HG03432 (cell line): ENCODE data around the gene MEI4.
"Not testable (repeated sequence)": the region's sequence is repeated elsewhere in the genome, so short reads cannot be mapped to it uniquely, and the experiment has no call there.

Experiments
- ATAC-seq: cut with Tn5 transposase; IDR thresholded peaks from one replicate; pipeline ENCODE4 v1.9.1; 2021; ENCODE audit warnings: mild to moderate bottlenecking, moderate library complexity; ENCODE audit not compliant: unreplicated experiment

Gene MEI4

GRCh38 chr6:77678048-77678447, 25.2 kb downstream of the MEI4 start:
- no peak for ATAC-seq

DNA sequence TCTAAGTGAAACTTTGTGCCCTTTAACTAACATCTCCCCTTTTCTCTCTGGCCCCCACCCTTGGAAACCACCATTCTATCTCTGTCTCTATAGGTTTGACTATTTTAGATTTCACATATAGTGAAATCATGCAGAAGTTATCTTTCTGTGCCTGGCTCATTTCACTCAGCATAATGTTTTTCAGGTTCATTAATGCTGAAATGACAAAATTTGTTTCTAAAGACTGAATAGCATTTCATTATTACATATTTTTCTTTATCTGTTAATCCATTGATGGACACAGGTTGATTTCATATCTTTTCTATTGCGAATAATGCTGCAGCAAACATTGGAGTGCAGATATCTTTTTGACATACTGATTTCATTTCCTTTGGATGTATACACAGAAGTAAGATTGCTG, 30.7 kb downstream of the MEI4 start:
- ATAC-seq = no peak

DNA sequence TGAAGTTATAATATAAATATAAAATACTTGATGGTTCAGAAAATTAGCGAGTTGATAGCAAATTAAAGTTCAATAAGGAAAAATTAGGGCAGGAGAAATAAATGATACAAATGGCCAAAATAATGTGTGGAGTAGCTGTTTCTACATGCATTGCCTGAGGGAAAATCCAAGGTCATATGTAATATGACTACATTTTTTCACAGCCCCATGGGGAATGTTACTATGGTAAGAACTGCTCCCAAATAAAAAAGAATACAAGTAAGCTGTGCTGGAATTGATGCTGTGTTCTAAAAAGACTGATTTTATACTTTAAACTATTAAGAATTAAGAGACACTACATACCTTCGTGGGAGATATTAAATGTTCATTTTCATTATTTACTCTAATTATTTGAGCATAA, 34.1 kb downstream of the MEI4 start:
- ATAC-seq = no peak

DNA sequence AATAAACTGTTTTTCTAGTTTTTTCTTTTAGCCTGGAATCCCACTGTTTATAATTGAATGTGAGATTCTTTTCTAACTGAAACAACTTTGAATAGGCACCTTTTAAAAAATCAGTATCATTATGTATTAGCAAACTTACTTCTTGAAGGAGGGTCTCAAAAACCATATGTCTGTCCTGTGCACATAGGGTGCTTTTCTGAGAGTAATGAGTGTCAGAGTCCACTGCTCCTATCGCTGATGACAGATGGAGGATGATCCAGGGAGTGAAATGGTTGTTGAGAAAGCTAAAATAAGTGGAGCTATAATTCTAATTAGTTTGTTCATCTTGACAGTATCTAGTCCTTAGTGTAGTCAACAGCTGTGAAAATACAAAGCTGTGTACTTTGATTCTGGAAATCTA, 35.8 kb downstream of the MEI4 start:
- no peak for ATAC-seq

- not testable (repeated sequence) for ATAC-seq
Observed at GRCh38 chr6:77700095-77700494, 47.3 kb downstream of the MEI4 start.

DNA sequence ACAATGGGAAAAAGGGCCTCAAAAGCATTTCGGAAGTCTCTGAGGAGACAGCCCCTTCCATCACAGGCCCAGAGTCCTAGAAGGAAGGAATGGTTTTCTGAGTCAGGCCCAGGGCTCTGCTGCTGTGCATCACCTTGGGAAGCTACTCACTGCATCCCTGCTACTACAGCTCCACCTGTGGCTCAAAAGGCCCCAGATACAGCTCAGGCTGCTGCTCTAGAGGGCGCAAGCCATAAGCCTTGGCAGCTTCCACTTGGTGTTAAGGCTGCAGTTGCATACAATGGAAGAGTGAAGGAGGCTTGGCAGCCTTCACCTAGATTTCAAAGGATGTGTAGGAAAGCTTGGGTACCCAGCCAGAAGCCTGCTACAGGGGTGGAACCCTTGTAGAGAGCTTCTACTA, 54.8 kb downstream of the MEI4 start:
- no peak for ATAC-seq

DNA sequence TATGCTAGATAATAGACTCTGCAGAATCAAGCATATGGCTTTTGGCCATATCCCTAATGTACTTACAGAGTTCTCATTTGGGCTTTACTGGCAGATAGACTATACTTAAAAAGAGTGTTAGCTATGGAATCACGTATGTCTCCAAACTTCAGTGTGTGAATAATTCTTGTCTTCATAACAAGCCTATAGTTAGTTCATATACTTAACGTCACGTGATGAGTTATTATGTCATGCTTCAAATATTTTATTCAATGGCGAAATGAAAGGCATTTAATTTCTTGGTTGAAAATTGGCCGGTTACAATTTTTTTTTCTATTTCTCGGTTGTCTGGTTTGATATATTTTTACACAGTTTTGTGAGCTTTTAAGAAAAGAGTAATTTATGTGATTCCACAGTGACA, 62.7 kb downstream of the MEI4 start:
- no peak for ATAC-seq

GRCh38 chr6:77716311-77716710, 63.5 kb downstream of the MEI4 start:
- ATAC-seq = no peak

DNA sequence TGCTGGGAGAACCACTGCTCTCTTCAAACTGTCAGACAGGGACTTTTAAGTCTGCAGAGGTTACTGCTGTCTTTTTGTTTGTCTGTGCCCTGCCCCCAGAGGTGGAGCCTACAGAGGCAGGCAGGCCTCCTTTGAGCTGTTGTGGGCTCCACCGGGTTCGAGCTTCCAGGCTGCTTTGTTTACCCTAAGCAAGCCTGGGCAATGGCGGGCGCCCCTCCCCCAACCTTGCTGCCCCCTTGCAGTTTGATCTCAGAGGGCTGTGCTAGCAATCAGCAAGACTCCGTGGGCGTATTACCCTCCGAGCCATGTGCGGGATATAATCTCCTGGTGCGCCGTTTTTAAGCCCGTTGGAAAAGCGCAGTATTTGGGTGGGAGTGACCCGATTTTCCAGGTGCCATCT, 83.2 kb downstream of the MEI4 start:
- ATAC-seq = not testable (repeated sequence)

GRCh38 chr6:77740380-77740779, 87.5 kb downstream of the MEI4 start:
- no peak for ATAC-seq

DNA sequence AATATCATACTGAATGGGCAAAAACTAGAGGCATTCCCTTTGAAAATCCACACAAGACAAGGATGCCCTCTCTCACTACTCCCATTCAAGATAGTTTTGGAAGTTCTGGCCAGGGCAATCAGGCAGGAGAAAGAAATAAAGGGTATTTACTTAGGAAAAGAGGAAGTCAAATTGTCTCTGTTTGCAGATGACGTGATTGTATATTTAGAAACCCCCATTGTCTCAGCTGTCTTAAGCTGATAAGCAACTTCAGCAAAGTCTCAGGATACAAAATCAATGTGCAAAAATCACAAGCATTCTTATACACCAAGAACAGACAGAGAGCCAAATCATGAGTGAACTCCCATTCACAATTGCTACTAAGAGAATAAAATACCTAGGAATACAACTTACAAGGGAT, 99.3 kb downstream of the MEI4 start:
- not testable (repeated sequence) for ATAC-seq

GRCh38 chr6:77762386-77762785, 109.5 kb downstream of the MEI4 start:
- no peak for ATAC-seq

DNA sequence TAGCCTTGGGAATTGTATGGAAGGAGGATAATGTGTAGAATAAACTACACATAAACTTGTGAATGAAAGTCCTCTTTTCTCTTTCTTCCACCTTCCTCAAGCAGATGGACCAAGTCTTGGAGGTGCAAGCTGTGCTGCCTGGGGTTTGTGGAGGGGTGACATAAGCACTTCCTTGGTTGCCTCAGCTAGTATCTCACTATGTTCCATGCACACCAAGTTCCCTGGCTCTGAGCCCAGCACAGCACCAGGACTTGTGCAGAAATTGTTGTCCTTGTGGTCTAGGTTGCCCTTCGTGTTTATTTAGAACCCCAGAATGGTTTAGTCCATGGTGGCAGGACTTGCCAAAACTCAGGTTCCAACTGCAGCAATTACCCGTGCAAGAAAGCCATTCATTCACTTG, 110.3 kb downstream of the MEI4 start:
- ATAC-seq = no peak

- no peak for ATAC-seq
Observed at GRCh38 chr6:77764364-77764763, 111.5 kb downstream of the MEI4 start.

GRCh38 chr6:77773157-77773822, 120.5 kb downstream of the MEI4 start:
- no peak for ATAC-seq

DNA sequence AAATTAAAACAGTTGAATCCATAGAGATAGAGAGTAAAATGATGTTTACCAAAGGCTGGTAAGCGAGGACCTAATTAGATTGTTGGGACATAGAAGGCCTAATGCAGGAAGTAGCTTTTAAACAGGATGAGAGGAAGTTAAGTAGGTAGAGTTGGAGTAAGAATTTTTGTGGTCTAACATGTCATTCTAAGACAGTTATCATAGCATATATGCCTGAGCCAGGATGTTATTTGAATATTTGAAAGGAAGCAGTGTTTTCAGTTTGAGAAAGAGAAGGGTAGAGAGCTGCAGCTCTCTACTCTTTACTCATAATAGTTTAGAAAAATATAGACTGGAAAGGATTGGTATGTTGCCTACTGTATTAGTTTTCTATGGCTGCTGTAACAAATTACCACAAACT, 121.6 kb downstream of the MEI4 start:
- ATAC-seq = no peak

DNA sequence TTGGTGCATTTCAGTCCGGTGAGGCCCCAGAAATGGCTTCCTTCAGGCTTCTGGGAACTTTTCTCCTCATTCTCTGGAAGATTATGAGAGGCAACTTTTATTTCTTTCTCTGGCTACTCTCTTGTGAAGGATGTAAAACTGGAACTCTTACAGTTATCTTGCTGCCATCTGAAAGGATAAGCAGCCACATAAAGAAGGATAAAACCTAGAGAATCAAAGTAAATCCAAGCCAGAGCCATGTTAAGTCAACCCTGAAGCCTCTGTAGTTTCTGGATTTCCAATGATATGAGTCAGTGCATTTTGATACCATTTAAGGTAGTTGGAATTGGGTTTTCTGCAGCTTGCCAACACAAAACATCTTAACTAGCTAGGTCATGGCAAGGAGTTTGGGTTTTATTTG, 123.6 kb downstream of the MEI4 start:
- ATAC-seq = no peak

DNA sequence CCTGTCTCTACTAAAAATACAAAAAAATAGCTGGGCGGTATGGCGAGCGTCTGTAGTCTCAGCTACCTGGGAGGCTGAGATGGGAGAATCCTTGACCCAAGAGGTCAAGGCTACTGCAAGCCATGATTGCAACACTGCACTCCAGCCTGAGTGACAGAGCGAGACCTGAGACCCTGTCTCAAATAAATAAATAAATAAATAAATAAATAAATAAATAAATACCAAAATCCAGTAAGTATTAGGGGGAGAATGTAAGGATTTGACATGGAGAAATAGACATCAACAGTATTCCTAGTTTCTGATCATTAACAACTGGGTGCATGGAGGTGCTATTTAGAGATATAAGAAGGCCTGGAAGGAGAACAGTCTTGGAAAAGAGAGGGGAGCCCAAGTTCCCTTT, 125.7 kb downstream of the MEI4 start:
- ATAC-seq = no peak

DNA sequence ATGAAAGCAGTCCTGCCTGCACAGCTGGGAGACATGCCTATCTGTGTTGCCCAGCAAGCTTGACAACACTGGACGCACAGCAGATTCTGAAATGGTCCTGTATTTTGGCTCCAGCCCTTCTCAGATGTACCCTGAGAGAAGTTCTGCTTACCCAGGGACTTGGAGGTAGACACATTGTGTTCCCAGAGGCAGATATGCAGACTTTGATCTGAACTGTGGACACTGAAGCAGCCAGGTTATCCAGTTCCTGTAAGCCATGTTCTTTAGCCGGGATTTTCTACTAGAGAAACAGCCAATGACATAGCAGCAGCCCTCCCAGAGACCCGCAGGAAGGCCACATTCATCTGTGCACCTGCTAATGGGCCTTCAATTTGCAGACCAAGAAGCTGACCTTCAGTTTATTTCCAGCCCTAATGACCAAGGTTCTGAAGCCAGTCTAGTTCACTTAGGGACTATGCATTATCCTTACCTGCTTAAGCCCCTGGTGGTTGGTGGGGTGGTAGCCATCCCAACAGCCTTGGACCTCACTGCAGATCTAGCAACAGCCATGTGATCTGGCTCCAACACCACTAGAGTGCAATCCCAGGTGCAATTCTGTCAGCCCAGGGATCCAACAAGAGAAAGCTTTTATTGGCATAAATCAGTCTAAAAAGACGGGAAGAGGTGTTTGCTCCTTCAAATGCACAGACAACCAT, 134.2 kb downstream of the MEI4 start:
- ATAC-seq = no peak

GRCh38 chr6:77796824-77797809, 144.3 kb downstream of the MEI4 start:
- ATAC-seq = no peak

- ATAC-seq = no peak
Observed at GRCh38 chr6:77812304-77812703, 159.5 kb downstream of the MEI4 start.

DNA sequence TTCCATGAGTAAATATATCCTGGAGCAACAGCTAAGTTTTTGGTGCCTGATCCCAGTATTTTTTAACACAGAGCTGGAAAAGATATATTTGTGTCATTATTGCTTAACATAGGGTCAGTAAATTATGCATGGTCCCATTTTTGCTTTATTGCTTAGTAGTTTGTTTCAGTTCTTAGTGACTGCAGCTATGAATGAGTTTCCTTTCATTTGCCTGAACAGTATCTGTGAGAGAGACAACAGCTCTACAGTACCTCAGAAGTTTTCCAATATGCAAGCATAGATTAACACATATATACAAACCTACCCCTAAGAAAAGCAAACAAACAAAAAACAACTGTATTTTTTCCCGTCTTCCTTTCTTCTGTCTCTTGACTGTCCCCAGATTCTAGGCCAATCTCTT, 160.3 kb downstream of the MEI4 start:
- ATAC-seq = no peak
